ENCODE data around the gene ADAT2. TPM values are rescaled to one million over a fixed set of nuclear protein-coding genes. Genes with fewer than 3 reads are reported as not detected.
"Not testable (repeated sequence)": the region's sequence is repeated elsewhere in the genome, so short reads cannot be mapped to it uniquely, and the experiment has no call there.

The ADAT2 gene
- total RNA-seq (2014; rRNA removed; shearing (Covaris generic)) = 7.7 and 10.4 TPM in 2 replicates
- polyA plus RNA-seq (2014; cell fraction: nucleus; rRNA removed) = 21.5 and 33.3 TPM in 2 replicates

- DNase-seq (ENCODE audit: extremely low read depth, low read depth) = peak; percentile 82
Observed at GRCh38 chr6:143450453-143451371, at the start of gene ADAT2, which contains the start of gene PEX3. TSS of gene ADAT2 (minus strand) at chr6:143450695. CDS start at chr6:143450658, 37 bp downstream. TSS of gene PEX3 (plus strand) at chr6:143450805. CDS start at chr6:143451043, 238 bp downstream.

- DNase-seq (ENCODE audit: extremely low read depth, low read depth) = no peak
Observed at GRCh38 chr6:143498428-143498827, 47.9 kb upstream of the ADAT2 start.

GRCh38 chr6:143496974-143497373 is 46.5 kb upstream of the ADAT2 start:
- no peak for DNase-seq (ENCODE audit: extremely low read depth, low read depth)

DNA sequence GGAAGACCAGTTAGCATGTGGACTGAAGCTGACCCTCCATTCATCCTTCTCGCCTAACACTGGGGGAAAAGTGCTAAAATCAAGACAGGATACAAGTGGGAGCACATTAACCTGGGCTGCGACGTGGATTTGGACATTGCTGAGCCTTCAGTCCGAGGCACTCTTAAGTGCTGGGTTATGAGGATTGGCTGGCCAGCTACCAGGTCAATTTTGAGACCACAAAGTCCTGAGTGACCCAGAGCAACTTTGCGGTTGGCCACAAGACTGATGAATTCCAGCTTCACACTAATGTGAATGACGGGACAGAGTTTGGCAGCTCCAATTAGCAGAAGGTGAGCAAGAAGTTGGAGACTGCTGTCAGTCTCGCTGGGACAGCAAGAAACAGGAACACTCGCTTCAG is 40.3 kb upstream of the ADAT2 start:
- no peak for DNase-seq (ENCODE audit: extremely low read depth, low read depth)

GRCh38 chr6:143490244-143490643 is 39.7 kb upstream of the ADAT2 start:
- no peak for DNase-seq (ENCODE audit: extremely low read depth, low read depth)

DNA sequence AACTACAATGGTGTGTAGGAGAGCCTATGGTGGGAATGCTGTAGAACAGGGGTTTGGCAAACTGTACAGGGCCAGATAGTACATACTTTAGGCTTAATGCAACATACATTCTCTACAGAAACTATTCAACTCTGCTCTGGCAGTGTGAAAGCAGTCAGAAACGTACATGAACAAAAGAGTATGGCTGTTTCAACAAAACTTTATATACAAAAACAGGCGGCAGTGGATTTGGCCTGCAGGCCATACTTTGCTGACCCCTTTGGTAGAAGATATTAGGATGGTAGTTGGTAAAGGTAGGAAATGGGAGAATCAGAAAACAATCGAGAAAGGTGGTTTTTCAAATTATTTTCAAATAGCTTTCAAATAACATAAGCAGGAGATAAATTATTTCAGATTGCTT is 36.3 kb upstream of the ADAT2 start:
- no peak for DNase-seq (ENCODE audit: extremely low read depth, low read depth)

DNA sequence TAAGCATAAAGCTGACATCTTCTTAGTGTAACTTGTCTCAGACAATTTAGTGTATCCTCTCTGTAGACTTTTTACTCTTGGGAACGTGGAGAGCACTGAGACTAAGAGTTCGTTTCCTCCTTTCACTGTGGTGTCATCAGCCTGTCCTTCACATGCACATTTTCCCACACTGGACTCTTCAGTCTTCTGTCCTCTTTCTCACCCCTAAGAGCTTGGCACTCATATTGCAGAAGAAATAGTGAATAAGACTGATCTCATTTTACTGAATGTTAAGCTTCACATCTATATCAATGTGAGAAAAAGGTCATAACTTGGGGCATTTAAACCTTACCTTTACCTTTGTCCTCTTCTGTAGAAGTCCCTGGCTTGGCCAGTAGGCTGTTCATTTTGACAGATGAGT is 35.5 kb upstream of the ADAT2 start:
- no peak for DNase-seq (ENCODE audit: extremely low read depth, low read depth)

DNA sequence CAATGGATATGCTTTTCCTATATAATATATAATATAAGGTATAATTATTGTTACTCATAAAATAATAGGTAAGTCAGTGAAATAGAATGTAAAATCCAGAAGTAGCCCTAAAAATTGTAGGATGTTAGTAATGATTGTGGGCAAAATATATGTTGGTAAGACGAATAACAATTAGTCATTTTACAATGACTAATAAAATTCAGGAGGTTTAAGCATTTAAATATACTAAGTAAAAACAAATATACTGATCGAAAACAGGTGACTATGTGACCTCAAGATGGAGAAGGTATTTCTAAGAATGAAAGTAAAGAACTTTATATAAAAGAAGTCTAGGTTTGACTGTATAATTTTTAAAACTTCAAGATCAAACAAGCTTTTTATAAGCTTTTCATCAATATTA is 32.1 kb upstream of the ADAT2 start:
- no peak for DNase-seq (ENCODE audit: extremely low read depth, low read depth)

DNA sequence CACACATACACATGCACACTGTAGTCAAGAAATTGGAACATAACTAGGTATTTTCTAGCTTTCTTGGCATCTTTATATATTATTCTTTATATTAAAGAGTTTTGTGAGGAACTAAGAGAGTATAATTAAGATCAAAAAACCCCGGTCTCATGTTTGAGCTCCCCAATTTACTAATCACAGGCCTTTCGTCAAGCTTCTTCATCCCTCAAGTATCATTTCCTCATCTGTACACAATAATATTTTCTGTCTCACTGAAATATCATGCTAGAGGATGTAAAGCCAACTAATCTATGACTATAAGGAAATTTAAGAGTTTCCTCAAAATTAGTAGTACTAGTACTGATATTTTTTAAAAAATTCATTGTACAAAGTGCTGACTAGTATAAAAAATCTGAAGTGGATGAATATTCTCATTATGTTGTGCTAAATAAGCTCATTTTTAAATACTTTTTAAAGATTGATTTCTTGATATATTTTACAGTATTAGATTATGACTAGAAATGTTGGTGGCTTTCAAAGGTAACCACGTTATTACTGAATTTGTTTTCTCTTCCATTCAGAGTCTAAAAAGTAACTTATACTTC is 28.1 kb upstream of the ADAT2 start:
- no peak for DNase-seq (ENCODE audit: extremely low read depth, low read depth)

- DNase-seq (ENCODE audit: extremely low read depth, low read depth) = no peak
Observed at GRCh38 chr6:143476545-143476944, 26.1 kb upstream of the ADAT2 start.

GRCh38 chr6:143471822-143472221 is 21.3 kb upstream of the ADAT2 start:
- DNase-seq (ENCODE audit: extremely low read depth, low read depth) = no peak

DNA sequence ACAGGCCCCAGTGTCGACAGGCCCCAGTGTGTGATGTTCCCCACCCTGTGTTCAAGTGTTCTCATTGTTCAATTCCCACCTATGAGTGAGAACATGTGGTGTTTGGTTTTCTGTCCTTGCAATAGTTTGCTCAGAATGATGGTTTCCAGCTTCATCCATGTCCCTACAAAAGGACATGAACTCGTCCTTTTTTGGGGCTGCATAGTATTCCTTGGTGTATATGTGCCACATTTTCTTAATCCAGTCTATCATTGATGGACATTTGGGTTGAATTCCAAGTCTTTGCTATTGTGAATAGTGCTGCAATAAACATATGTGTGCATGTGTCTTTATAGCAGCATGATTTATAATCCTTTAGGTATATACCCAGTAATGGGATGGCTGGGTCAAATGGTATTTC is 18.3 kb upstream of the ADAT2 start:
- not testable (repeated sequence) for DNase-seq (ENCODE audit: extremely low read depth, low read depth)

- DNase-seq (ENCODE audit: extremely low read depth, low read depth) = no peak
Observed at GRCh38 chr6:143468026-143468425, 17.5 kb upstream of the ADAT2 start.

GRCh38 chr6:143465546-143465945 is 15.1 kb upstream of the ADAT2 start:
- no peak for DNase-seq (ENCODE audit: extremely low read depth, low read depth)

GRCh38 chr6:143457563-143458359 is 7.3 kb upstream of the ADAT2 start:
- no peak for DNase-seq (ENCODE audit: extremely low read depth, low read depth)

DNA sequence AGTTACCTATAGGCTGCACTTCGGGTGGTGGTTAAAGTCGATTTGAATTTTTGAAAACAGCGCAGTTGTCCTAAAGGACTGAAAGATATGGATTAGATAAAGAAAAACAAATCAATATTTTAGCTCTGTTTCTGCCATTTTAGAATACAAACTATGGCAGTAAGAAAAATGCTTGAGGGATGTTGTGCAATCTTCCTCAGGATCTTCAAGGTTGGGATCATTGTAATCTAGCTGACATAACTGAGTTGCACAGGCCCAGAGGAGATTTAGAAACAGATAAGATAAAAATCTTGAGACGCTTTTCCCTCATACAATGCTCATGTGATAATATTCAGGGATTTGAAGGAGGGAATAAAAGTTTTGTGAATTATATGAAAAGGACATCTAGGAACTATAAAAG is 1.0 kb upstream of the ADAT2 start:
- no peak for DNase-seq (ENCODE audit: extremely low read depth, low read depth)

DNA sequence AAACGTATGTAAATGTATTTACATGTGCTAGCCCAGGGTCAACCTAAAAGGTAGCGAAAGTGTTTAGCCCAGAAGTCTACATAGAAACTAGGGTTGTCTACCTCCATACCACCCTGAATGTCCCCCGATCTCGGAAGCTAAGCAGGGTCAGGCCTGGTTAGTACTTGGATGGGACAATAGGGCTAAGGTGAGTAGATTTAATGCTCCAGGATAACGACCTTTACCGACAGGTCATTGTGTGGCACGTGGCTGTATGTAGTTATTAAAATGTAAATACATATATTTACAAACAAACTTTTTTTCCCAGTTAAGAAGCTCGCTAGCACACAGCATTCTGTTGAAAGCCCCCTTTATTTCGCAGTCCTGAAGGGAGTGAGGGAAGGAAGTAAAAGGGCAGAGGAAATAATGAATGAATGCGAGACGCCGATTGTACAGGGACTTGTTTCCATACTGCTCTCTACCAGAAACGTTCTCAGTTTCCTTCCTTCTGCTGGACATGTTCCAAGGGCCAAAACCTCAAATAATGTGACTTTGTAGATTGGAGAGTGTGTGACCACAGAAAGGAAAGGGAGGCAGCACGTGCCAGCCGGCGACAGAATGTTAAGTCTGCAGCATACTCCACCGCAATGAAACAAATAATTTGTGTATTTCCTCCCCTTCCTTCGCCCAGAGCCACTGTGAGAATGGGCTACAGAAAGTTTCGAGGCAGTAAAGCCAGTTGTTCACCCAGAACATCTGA is 612 bp downstream of the ADAT2 start:
- no peak for DNase-seq (ENCODE audit: extremely low read depth, low read depth)

DNA sequence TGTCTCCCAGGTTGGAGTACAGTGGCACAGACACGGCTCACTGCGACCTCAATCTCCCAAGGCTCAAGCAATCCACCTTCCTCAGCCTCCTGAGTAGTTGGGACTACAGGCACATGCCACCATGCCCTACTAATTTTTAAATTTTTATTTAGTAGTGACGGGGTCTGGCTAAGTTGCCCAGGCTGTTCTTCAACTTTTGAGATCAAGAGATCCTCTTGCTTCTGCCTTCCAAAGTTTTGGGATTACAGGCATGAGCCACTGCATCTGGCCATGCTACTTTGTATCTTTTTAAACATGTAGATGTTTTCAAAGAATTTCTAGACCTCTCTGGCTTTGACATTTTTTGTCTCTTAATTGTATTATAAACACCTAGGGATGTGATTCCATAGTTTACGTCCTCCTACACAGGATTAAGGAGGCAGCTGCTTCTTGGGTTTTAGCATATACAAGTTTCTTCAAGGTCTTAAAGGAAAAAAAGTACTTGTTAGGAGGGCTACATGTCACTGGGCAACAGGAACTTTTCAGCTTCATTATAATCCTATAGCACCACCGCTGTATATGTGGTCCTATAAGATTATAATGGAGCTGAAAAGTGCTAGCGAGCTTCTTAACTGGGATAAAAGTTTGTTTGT is 1.3 kb downstream of the ADAT2 start:
- no peak for DNase-seq (ENCODE audit: extremely low read depth, low read depth)

GRCh38 chr6:143447865-143448264 is 2.6 kb downstream of the ADAT2 start:
- not testable (repeated sequence) for DNase-seq (ENCODE audit: extremely low read depth, low read depth)

DNA sequence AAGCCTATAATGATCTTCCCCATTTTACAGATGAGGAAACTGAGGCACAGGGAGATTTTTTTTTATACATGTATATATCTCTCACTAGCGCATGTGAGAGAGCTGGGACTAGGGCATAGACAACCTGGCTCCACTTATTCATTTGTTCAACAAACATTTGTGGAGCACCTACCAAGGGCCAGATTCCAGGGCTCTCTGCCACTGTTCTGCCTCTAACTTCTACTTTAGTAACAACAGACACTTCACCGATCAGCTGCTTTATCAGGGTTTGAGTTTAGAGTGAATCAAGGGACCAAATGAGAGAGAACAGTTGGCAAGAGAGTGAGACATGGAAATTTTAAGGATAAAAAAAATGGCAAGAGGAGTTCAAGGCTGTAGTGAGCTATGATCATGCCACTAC is 7.4 kb downstream of the ADAT2 start:
- no peak for DNase-seq (ENCODE audit: extremely low read depth, low read depth)

Data from NCI-H460 (cell line).